IMR-90 (cell line): ENCODE measurements around the gene ABR. TPM values are rescaled to one million over a fixed set of nuclear protein-coding genes. Genes with fewer than 3 reads are reported as not detected.
"Not testable (repeated sequence)": the region's sequence is repeated elsewhere in the genome, so short reads cannot be mapped to it uniquely, and the experiment has no call there.

ENCODE experiments used
- ATAC-seq: fragments of 200-7000 bp; cut with Tn5 transposase; 2 replicates; pipeline ENCODE4 v1.9.1; 2020; ENCODE audit warnings: low read depth, mild to moderate bottlenecking, moderate library complexity
- BruUV-seq: library from RNA; stranded (reverse); fragments of 400-500 nt; replicated peaks from 2 replicates; lab custom pipeline; 2021; lab: Mats Ljungman, UMichigan
- CTCF ChIA-PET: fragments of 300-600 bp; formaldehyde crosslinking; extraction: SDS; loops from one replicate; lab custom pipeline; 2021; ENCODE audit warnings: antibody characterized with exemption; lab: Yijun Ruan, JAX
- POLR2A ChIA-PET: fragments of 300-600 bp; sonication (Branson Sonifier 250); formaldehyde crosslinking; loops from one replicate; lab custom pipeline; 2022; ENCODE audit warnings: antibody characterized with exemption; ENCODE audit not compliant: unreplicated experiment; lab: Charles Lee
- DNase-seq: peaks from one replicate; pipeline ENCODE4 v3.0.0; 2013
- H2AFZ ChIP-seq: replicated peaks from 2 replicates; pipeline ENCODE3; 2013; ENCODE audit warnings: low read length, mild to moderate bottlenecking; ENCODE audit not compliant: poor library complexity
- H2AK5ac ChIP-seq: 2 replicates; pipeline ENCODE4 v1.6.1; 2013; ENCODE audit warnings: low read depth, low read length, inconsistent platforms
- H2AK9ac ChIP-seq: replicated peaks from 2 replicates; pipeline ENCODE3; 2013; ENCODE audit warnings: mild to moderate bottlenecking, low read depth, low read length, moderate library complexity; ENCODE audit not compliant: poor library complexity
- H2BK120ac ChIP-seq: 2 replicates; pipeline ENCODE4 v1.6.1; 2013; ENCODE audit warnings: low read depth, low read length, inconsistent platforms
- H2BK15ac ChIP-seq: 3 replicates; pipeline ENCODE4 v1.6.1; 2013; ENCODE audit warnings: low read depth, low read length, inconsistent platforms
- H2BK20ac ChIP-seq: 2 replicates; pipeline ENCODE4 v1.6.1; 2013; ENCODE audit warnings: low read depth, mild to moderate bottlenecking, inconsistent platforms, low read length, moderate library complexity
- H2BK5ac ChIP-seq: 2 replicates; pipeline ENCODE4 v1.6.1; 2013; ENCODE audit warnings: mild to moderate bottlenecking, low read depth, low read length, inconsistent platforms; ENCODE audit not compliant: poor library complexity, severe bottlenecking
- H3K14ac ChIP-seq: replicated peaks from 2 replicates; pipeline ENCODE4 v1.6.1; 2013; ENCODE audit warnings: low read depth, low read length, inconsistent platforms
- H3K18ac ChIP-seq: 2 replicates; pipeline ENCODE4 v1.6.1; 2013; ENCODE audit warnings: low read depth, low read length, control low read depth
- H3K23ac ChIP-seq: 2 replicates; pipeline ENCODE4 v1.6.1; 2013; ENCODE audit warnings: low read depth, low read length, inconsistent platforms
- H3K27ac ChIP-seq: 2 replicates; pipeline ENCODE4 v1.5.1; 2013; ENCODE audit warnings: mild to moderate bottlenecking, control low read depth, low read length; ENCODE audit not compliant: insufficient read depth
- H3K27me3 ChIP-seq: 2 replicates; pipeline ENCODE4 v1.6.1; 2013; ENCODE audit warnings: low read length; ENCODE audit not compliant: control insufficient read depth, insufficient read depth
- H3K36me3 ChIP-seq: 2 replicates; pipeline ENCODE4 v1.6.1; 2013; ENCODE audit warnings: low read length, mixed read lengths; ENCODE audit not compliant: control insufficient read depth, insufficient read depth
- H3K4ac ChIP-seq: 2 replicates; pipeline ENCODE4 v1.6.1; 2013; ENCODE audit warnings: low read depth, low read length, inconsistent platforms
- H3K4me1 ChIP-seq: 2 replicates; pipeline ENCODE4 v1.6.1; 2013; ENCODE audit warnings: low read length, mixed read lengths; ENCODE audit not compliant: control insufficient read depth, insufficient read depth
- H3K4me2 ChIP-seq: 2 replicates; pipeline ENCODE4 v1.6.1; 2013; ENCODE audit warnings: low read depth, mild to moderate bottlenecking, control low read depth, low read length, moderate library complexity
- H3K4me3 ChIP-seq: 2 replicates; pipeline ENCODE4 v1.5.1; 2013; ENCODE audit warnings: low read depth, mild to moderate bottlenecking, control low read depth, low read length, moderate library complexity; ENCODE audit not compliant: insufficient read depth
- H3K56ac ChIP-seq: 2 replicates; pipeline ENCODE4 v1.6.1; 2013; ENCODE audit warnings: low read length, inconsistent platforms; ENCODE audit not compliant: insufficient read depth; ENCODE audit errors: extremely low read depth
- H3K79me1 ChIP-seq, 2 experiments: 2 replicates each; pipeline ENCODE4 v1.6.1; 2013; ENCODE audit warnings: low read length in 2 of 2, inconsistent platforms in 1 of 2, low read depth in 1 of 2
- H3K9ac ChIP-seq: 2 replicates; pipeline ENCODE4 v1.6.1; 2013; ENCODE audit warnings: low read depth, low read length, control low read depth
- H3K9me1 ChIP-seq: 2 replicates; pipeline ENCODE4 v1.6.1; 2013; ENCODE audit warnings: low read length, inconsistent platforms; ENCODE audit not compliant: insufficient read depth
- H3K9me3 ChIP-seq: 2 replicates; pipeline ENCODE4 v1.6.1; 2013; ENCODE audit warnings: low read length; ENCODE audit not compliant: control insufficient read depth, insufficient read depth
- H4K20me1 ChIP-seq: 2 replicates; pipeline ENCODE4 v1.6.1; 2013; ENCODE audit warnings: low read length, inconsistent platforms; ENCODE audit not compliant: insufficient read depth
- H4K5ac ChIP-seq: 2 replicates; pipeline ENCODE4 v1.6.1; 2013; ENCODE audit warnings: mild to moderate bottlenecking, low read depth, low read length, control low read depth
- H4K8ac ChIP-seq, 2 experiments: 2 replicates each; pipeline ENCODE4 v1.6.1; 2013; ENCODE audit warnings: low read depth in 2 of 2, low read length in 2 of 2, control low read depth in 1 of 2, inconsistent platforms in 1 of 2
- H4K91ac ChIP-seq: 2 replicates; pipeline ENCODE4 v1.6.1; 2013; ENCODE audit warnings: low read depth, low read length, inconsistent platforms; ENCODE audit not compliant: insufficient read depth
- WGBS, 2 experiments: methylation state at CpG; one replicate each; pipeline versions ENCODE4 v1.1.5 to v1.1.7; 2013; ENCODE audit warnings: missing lambda C conversion rate in 2 of 2; ENCODE audit not compliant: insufficient read length in 1 of 2; ENCODE audit errors: extremely low coverage in 2 of 2; 5-methylcytosine and 5-hydroxymethylcytosine counted together
- dilution Hi-C: fragments of 300-500 bp; cut with HindIII; formaldehyde crosslinking; loops from one replicate; pipeline ENCODE4 v1.14.3; 2018; ENCODE audit warnings: low sequenced_read_pairs; ENCODE audit not compliant: unreplicated experiment
- in situ Hi-C: fragments of 300-500 bp; cut with MboI; formaldehyde crosslinking; loops from 3 replicates; pipeline ENCODE4 v1.14.3; 2019; ENCODE audit warnings: low sequenced_read_pairs, inconsistent platforms, mixed read lengths
- intact Hi-C: fragments of 100-400 bp; cut with micrococcal nuclease; formaldehyde crosslinking; loops from 2 replicates; pipeline ENCODE4 v1.10.0; 2022
- polyA plus RNA-seq, 3 experiments: library from polyadenylated mRNA; depleted of rRNA; stranded (reverse); fragments of >200 nt; gene quantifications; 2 replicates each; pipeline ENCODE4 v1.2.3, GENCODE V29; 2012; ENCODE audit warnings: low replicate concordance in 1 of 3
- total RNA-seq: library from RNA; depleted of rRNA; stranded (reverse); fragments of >200 nt; gene quantifications from 2 replicates; pipeline ENCODE4 v1.2.3, GENCODE V29; 2012

ABR gene
- total and polyA plus RNA-seq, 2 of the 4 experiments (the other 2 are of a cell fraction): 28.3 to 79.7 TPM

DNA sequence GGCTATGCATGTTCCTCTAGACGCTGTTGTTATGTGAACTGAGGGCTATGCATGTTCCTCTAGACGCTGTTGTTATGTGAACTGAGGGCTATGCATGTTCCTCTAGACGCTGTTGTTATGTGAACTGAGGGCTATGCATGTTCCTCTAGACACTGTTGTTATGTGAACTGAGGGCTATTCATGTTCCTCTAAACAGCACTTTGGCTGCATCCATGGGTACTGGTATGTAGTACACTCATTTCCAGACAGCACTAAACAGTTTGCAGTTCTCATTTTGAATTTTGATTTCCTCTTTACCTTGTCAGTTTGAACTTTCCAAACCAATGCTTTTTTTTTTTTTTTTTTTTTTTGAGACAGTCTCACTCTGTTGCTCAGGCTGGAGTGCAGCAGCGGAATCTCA is 114.4 kb downstream of the ABR start:
- H3K9ac ChIP-seq, H2BK15ac ChIP-seq, H3K9me3 ChIP-seq, H2AFZ ChIP-seq, H4K91ac ChIP-seq, H2AK9ac ChIP-seq, H3K4me2 ChIP-seq, H3K4me1 ChIP-seq, H3K14ac ChIP-seq, BruUV-seq, intact Hi-C loops, H2BK20ac ChIP-seq, dilution Hi-C loops, H3K23ac ChIP-seq, DNase-seq, H4K8ac ChIP-seq, H3K4ac ChIP-seq, H3K27me3 ChIP-seq, ATAC-seq, CTCF ChIA-PET, POLR2A ChIA-PET, H3K4me3 ChIP-seq, H2BK120ac ChIP-seq, H3K18ac ChIP-seq, in situ Hi-C loops, H2BK5ac ChIP-seq, H3K27ac ChIP-seq, H3K9me1 ChIP-seq, H3K56ac ChIP-seq, H2AK5ac ChIP-seq, H3K79me1 ChIP-seq, H4K5ac ChIP-seq: not testable (repeated sequence)
- peaks cover 46% of the 10 kb centered on the region for H3K36me3 ChIP-seq
- peaks cover 11% of the 10 kb centered on the region for H4K20me1 ChIP-seq
- WGBS, 2 experiments: no CpG with 5 or more reads among the region's 4 CpGs
